Right lobe of liver (tissue), 6 donors: ENCODE data around the gene ST8SIA5. TPM values are rescaled to one million over a fixed set of nuclear protein-coding genes. Genes with fewer than 3 reads are reported as not detected.

Experiments
- ATAC-seq, 4 donors: fragments of 200-7000 bp; cut with Tn5 transposase; one replicate each; pipeline ENCODE4 v1.9.1; 2020; ENCODE audit warnings: mild to moderate bottlenecking in 4 of 4, moderate library complexity in 4 of 4
- DNase-seq, 3 donors: peaks; one replicate each; pipeline ENCODE4 v3.0.0-alpha.2; 2020
- H3K27ac ChIP-seq, 3 donors: fragments of 200-600 bp; one replicate each; pipeline ENCODE4 v1.8.0; 2022
- H3K27me3 ChIP-seq, 2 donors: fragments of 200-600 bp; one replicate each; pipeline ENCODE4 v1.8.0; 2022
- H3K36me3 ChIP-seq, 4 donors: fragments of 200-600 bp; sonication (generic) in 1 of 4; one replicate each; pipeline versions ENCODE4 v1.5.1 to v1.8.0; 2017 to 2022; ENCODE audit warnings: control low read depth in 1 of 4
- H3K4me1 ChIP-seq, 4 donors: fragments of 200-600 bp; sonication (generic) in 1 of 4; one replicate each; pipeline versions ENCODE4 v1.5.1 to v1.8.0; 2017 to 2022; ENCODE audit warnings: control low read depth in 1 of 4
- H3K4me3 ChIP-seq, 3 donors: fragments of 200-600 bp; one replicate each; pipeline ENCODE4 v1.8.0; 2022
- H3K9me3 ChIP-seq, 4 donors: fragments of 200-600 bp; sonication (generic) in 1 of 4; one replicate each; pipeline versions ENCODE4 v1.5.1 to v1.8.0; 2017 to 2022; ENCODE audit warnings: control low read depth in 1 of 4
- POLR2A ChIP-seq: fragments of 450-650 bp; IDR thresholded peaks from one replicate; pipeline ENCODE4 v1.6.1; 2017; ENCODE audit warnings: antibody characterized with exemption, mild to moderate bottlenecking
- WGBS: methylation state at CpG from one replicate; pipeline ENCODE4 v1.1.6; 2018; ENCODE audit warnings: low coverage, low lambda C conversion rate; ENCODE audit not compliant: insufficient coverage; ENCODE audit errors: missing lambda C conversion rate; 5-methylcytosine and 5-hydroxymethylcytosine counted together
- intact Hi-C, 2 donors: fragments of 100-400 bp; cut with DNase I; formaldehyde crosslinking; loops; one replicate each; pipeline versions ENCODE4 v1.11.2 to v1.14.1; 2022
- total RNA-seq, 6 experiments: library from RNA; depleted of rRNA in 2 of 6; stranded (reverse); fragments of >200 nt in 2 of 6; fragmentation: NEBNext Ultra II Directional in 3 of 6; extraction: Animal tissue kit (Norgen Biotek cat#: 25700) in 3 of 6; gene quantifications; one replicate each; pipeline versions ENCODE4 v1.1.0 to v1.2.4, GENCODE V29; 2016 to 2023
- TF ChIP-seq, protein P1 (sequence below), 4 donors: fragments of 200-600 bp in 3 of 4; fragments of 450-650 bp in 1 of 4; IDR thresholded peaks; one replicate each; pipeline versions ENCODE4 v1.5.1 to v1.8.0; 2016 to 2022; ENCODE audit warnings: antibody characterized with exemption in 4 of 4, mild to moderate bottlenecking in 2 of 4
- donor health status: DM: no; HTN: yes; CAD: no.
- donor health status: DM: no; HTN: no; CAD: no.
- donor health status: DM: no; HTN: no; CAD: no.
- donor health status: DM: no; HTN: yes; CAD: no.
- donor health status: DM: no; HTN: yes; CAD: no.

The ST8SIA5 gene
- total RNA-seq, 6 experiments from 2014 or later: 0.07 to 0.92 TPM; not detected in 4

DNA sequence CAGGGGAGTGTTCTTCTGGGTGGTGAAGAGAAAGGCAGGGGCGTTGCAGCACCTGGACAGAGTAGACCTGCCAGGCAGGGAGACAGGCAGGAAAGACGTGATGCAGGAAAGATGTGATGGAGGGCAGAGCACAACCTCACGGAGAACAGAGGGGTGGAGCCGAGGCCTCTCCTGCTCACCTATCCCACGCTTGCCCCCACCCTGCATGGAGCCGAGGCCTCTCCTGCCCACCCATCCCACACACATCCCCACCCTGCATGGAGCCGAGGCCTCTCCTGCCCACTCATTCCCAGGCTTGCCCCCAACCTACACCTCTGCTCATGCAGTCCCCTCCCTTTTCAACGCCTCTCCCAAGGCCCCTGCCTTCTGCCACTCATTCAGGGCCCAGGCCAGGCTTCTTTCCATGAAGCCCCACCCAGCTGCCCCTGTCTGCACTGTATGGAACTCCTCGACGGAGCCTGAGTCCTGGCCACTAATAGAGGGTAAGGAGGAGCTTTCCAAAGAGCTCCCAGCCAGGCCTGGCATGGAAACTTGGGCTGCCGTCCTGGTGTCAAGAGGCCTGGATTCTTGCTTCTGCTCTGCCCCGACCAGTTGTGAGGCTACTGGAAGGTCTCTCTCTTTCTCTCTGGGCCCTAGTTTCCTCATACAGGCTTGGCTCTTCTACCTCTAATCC lies 67.9 kb downstream of the ST8SIA5 start:
- Histone ChIP-seq H3K4me3 (no peak overlapping the region), H3K27me3 (no peaks in the 10 kb centered on the region), H3K4me1 (no peaks in the 10 kb centered on the region), H3K27ac (no peak overlapping the region), H3K9me3 (no peaks in the 10 kb centered on the region), H3K36me3 (no peaks in the 10 kb centered on the region)
- DNase-seq (no peak), ATAC-seq (no peak)
- TF ChIP-seq, protein P1, sequence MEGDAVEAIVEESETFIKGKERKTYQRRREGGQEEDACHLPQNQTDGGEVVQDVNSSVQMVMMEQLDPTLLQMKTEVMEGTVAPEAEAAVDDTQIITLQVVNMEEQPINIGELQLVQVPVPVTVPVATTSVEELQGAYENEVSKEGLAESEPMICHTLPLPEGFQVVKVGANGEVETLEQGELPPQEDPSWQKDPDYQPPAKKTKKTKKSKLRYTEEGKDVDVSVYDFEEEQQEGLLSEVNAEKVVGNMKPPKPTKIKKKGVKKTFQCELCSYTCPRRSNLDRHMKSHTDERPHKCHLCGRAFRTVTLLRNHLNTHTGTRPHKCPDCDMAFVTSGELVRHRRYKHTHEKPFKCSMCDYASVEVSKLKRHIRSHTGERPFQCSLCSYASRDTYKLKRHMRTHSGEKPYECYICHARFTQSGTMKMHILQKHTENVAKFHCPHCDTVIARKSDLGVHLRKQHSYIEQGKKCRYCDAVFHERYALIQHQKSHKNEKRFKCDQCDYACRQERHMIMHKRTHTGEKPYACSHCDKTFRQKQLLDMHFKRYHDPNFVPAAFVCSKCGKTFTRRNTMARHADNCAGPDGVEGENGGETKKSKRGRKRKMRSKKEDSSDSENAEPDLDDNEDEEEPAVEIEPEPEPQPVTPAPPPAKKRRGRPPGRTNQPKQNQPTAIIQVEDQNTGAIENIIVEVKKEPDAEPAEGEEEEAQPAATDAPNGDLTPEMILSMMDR (IDR thresholded peaks at IDR 0.05): no peak
- no peak for TF ChIP-seq POLR2A
- WGBS: 81% methylated on average over 8 of the region's 12 CpGs
- intact Hi-C loops: no loop called here

DNA sequence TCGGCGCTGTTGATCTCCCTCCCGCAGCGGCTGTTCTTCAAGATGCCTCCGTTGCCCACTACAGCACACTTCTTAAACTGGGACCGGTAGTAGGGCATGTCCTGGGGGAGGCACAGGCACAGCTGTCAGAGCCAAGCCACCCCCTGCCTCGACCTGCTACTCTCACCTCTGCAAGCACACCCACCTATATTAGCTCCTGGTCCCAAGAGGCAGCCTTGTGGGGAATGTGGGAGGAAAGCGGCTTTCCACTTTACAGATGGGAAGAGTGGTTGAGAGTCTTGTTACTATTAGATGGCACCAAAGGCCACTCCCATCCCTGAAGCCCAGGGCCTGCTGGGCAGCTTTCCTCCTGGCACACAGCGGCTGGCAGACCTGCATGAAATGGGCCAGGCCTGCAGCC lies 70.7 kb downstream of the ST8SIA5 start:
- H3K4me3 ChIP-seq: no peak overlapping the region
- no peak overlapping the region for H3K27ac ChIP-seq
- no peaks in the 10 kb centered on the region for H3K9me3 ChIP-seq
- 83% methylated on average over 7 of the region's 9 CpGs for WGBS
- TF ChIP-seq, protein P1 (IDR thresholded peaks at IDR 0.05): no peak
- TF ChIP-seq POLR2A: no peak
- H3K27me3 ChIP-seq: no peaks in the 10 kb centered on the region
- intact Hi-C loops: no loop called here
- DNase-seq: no peak
- no peaks in the 10 kb centered on the region for H3K4me1 ChIP-seq
- H3K36me3 ChIP-seq: no peaks in the 10 kb centered on the region
- no peak for ATAC-seq

- H3K4me1 ChIP-seq: no peaks in the 10 kb centered on the region
- H3K27ac ChIP-seq: no peak overlapping the region
- H3K27me3 ChIP-seq: no peaks in the 10 kb centered on the region
- WGBS: 85% methylated on average over 4 of the region's 4 CpGs
- DNase-seq (no peak), ATAC-seq (no peak)
- no peaks in the 10 kb centered on the region for H3K36me3 ChIP-seq
- intact Hi-C loops: no loop called here
- TF ChIP-seq POLR2A: no peak
- TF ChIP-seq, protein P1 (IDR thresholded peaks at IDR 0.05): no peak
- no peak overlapping the region for H3K4me3 ChIP-seq
- no peaks in the 10 kb centered on the region for H3K9me3 ChIP-seq
Observed at GRCh38 chr18:46683252-46683651, 73.6 kb downstream of the ST8SIA5 start.

DNA sequence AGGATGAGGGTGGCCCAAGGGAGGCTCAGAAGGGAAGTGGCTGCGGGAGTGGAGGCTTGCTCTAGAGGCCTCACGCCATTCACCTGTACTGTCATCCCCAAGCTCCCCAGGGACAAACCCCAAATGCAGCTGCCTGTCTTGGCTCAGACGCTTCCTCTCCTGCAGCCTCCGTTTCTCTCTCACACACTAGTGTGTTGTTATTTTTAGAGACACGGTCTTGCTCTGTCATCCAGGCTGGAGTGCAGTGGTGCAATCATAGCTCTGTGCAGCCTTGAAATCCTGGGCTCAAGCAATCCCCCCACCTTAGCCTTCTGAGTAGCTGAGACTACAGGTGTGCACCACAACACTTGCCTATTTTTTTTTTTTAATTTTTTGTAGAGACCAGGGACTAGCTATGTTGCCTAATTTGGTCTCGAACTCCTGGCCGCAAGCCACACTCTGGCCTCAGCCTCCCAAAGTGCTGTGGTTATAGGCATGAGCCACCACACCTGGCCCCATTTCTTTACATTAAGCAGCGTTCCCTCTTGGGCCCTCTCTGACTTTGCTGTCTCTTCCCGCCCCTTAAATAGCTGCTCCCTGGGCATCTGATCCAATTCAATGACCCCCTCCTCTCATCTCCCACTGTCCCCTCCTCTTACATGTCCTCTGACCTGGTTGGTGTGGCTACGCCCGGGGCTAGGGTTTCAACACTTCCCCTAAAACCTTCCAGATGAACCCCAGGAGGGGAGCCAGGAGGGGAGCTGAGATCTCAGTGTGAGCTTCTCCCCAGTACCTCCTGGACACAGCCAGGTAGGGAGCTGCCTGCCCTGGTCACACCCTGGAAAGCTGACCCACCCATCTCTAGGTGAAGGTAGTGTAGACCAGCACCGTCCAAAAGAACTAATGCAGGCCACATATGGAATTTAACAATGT lies 75.8 kb downstream of the ST8SIA5 start:
- Histone ChIP-seq H3K9me3 (no peaks in the 10 kb centered on the region), H3K36me3 (no peaks in the 10 kb centered on the region), H3K4me1 (no peaks in the 10 kb centered on the region), H3K27ac (no peak overlapping the region), H3K27me3 (no peaks in the 10 kb centered on the region), H3K4me3 (no peak overlapping the region)
- no peak for ATAC-seq
- intact Hi-C loops: no loop called here
- no peak for DNase-seq
- no peak for TF ChIP-seq POLR2A
- TF ChIP-seq, protein P1 (IDR thresholded peaks at IDR 0.05): no peak
- 70% methylated on average over 6 of the region's 12 CpGs for WGBS
